ENCODE results near the gene IGLL5. TPM values are rescaled to one million over a fixed set of nuclear protein-coding genes. Genes with fewer than 3 reads are reported as not detected.

The IGLL5 gene
- total and polyA plus RNA-seq, 2 donors (not counting 3 experiments of a cell fraction or from before 2014, with no cell fraction given), result not detected

DNA sequence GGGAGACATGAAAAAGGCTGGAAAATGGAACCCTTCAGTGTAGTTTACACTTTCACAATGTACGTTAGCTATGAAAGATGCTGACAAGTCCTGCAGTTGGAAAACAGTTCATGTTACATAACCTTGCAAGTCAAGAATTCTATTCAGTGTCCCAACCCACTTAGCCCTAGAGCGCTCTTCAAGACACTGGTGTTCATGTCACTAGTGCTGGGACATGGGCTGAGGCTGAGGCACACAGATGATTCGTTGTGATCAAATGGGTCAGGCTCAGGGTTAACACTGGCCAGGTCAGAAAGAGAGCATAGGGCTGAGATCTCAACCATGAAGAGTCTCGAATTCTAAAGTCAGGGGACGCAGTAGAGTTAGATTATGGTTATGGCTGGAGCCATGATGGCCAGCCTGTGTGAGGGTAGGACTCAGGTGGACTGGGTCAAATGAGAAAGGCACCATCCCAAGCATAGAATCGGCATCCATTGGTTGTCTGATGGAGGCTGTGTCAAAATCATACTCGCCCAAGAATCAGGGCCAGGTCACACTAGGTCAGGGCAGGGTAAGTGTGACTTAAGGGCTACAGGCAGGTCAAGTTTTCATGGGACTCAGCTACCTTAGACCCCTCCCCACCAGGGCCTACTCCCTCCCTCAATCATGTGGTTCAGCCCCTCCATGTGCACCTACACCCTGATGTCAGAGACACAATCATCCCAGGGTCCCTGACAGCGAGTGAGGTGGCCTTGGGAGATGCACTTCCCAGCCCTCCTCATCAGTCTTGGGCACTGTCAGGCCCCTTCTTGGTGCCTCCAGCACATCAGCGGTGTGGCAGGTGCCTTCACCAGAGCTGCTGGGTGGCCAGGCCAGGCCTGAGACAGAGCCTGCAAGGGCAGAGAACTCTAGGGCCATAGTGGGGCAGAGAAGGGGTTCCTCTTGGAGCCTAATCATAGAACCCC lies 20.2 kb downstream of the IGLL5 start:
- dilution Hi-C loops (cut with MboI; ENCODE audit: extremely low pct_ligation_motif_present, low sequenced_read_pairs), result no loop called here
- no peak overlapping the region for H3K9ac ChIP-seq (replicated peaks; ENCODE audit: extremely low read depth, insufficient read depth, low read length)
- no peaks in the 10 kb centered on the region for H3K36me3 ChIP-seq (ENCODE audit: control insufficient read depth in 2 of 2, extremely low read depth in 1 of 2, insufficient read depth in 2 of 2, low read length in 2 of 2)
- TF ChIP-seq JUN (IDR thresholded peaks at IDR 0.05; ENCODE audit: borderline replicate concordance, insufficient read depth, insufficient read length, low read depth) (no peak), GATA2 (IDR thresholded peaks at IDR 0.05; ENCODE audit: insufficient read depth, insufficient read length, low read depth, low read length) (no peak), POLR2AphosphoS5 (IDR thresholded peaks at IDR 0.05; ENCODE audit: insufficient read depth, low read depth, low read length) (no peak), POLR2A (IDR thresholded peaks at IDR 0.05; ENCODE audit: low read depth, low read length) (no peak), EZH2 (IDR thresholded peaks at IDR 0.05; ENCODE audit: borderline replicate concordance, low read depth, low read length, severe bottlenecking) (no peak)
- TF ChIP-seq, protein P1, sequence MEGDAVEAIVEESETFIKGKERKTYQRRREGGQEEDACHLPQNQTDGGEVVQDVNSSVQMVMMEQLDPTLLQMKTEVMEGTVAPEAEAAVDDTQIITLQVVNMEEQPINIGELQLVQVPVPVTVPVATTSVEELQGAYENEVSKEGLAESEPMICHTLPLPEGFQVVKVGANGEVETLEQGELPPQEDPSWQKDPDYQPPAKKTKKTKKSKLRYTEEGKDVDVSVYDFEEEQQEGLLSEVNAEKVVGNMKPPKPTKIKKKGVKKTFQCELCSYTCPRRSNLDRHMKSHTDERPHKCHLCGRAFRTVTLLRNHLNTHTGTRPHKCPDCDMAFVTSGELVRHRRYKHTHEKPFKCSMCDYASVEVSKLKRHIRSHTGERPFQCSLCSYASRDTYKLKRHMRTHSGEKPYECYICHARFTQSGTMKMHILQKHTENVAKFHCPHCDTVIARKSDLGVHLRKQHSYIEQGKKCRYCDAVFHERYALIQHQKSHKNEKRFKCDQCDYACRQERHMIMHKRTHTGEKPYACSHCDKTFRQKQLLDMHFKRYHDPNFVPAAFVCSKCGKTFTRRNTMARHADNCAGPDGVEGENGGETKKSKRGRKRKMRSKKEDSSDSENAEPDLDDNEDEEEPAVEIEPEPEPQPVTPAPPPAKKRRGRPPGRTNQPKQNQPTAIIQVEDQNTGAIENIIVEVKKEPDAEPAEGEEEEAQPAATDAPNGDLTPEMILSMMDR (IDR thresholded peaks at IDR 0.05; ENCODE audit: extremely low read depth in 1 of 2, insufficient read depth in 1 of 2, low read depth in 1 of 2, low read length in 2 of 2), result no peak
- TF ChIP-seq, protein P2, sequence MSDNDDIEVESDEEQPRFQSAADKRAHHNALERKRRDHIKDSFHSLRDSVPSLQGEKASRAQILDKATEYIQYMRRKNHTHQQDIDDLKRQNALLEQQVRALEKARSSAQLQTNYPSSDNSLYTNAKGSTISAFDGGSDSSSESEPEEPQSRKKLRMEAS (IDR thresholded peaks at IDR 0.05; ENCODE audit: insufficient read depth, insufficient read length), result no peak
- intact Hi-C loops (cut with micrococcal nuclease), result no loop called here
- no peaks in the 10 kb centered on the region for H3K4me1 ChIP-seq (ENCODE audit: control insufficient read depth, extremely low read depth, insufficient read depth, low read length)
- no peaks in the 10 kb centered on the region for H3K9me3 ChIP-seq (replicated peaks; ENCODE audit: control insufficient read depth, insufficient read depth, low read length)
- no TSS peak for BruUV-seq (replicated peaks)
- H2AFZ ChIP-seq (ENCODE audit: low read depth, low read length), result no peak overlapping the region
- H3K4me2 ChIP-seq (ENCODE audit: insufficient read depth, low read length), result no peak overlapping the region
- H3K27me3 ChIP-seq (ENCODE audit: control insufficient read depth in 2 of 2, insufficient read depth in 2 of 2, low read length in 2 of 2), result peaks cover 0 to 2% of the 10 kb centered on the region in 2 experiments
- no peak overlapping the region for H3K27ac ChIP-seq (ENCODE audit: insufficient read depth, low read depth, low read length)
- POLR2A ChIA-PET, result no interaction called here
- no peaks in the 10 kb centered on the region for H4K20me1 ChIP-seq (replicated peaks; ENCODE audit: control insufficient read depth, extremely low read depth, insufficient read depth, low read length)
- CTCF ChIA-PET, result no interaction called here
- H3K4me3 ChIP-seq (replicated peaks in 1 of 3; ENCODE audit: insufficient read depth in 1 of 3, low read depth in 1 of 3, low read length in 3 of 3), result no peak overlapping the region
- no peaks in the 10 kb centered on the region for H3K9me1 ChIP-seq (replicated peaks; ENCODE audit: control insufficient read depth, extremely low read depth, insufficient read depth, low read length)
- no peaks in the 10 kb centered on the region for H3K79me2 ChIP-seq (ENCODE audit: control insufficient read depth, insufficient read depth, low read length)
- DNase-seq (ENCODE audit: low read depth, low spot score), result no peak
- no peak for FAIRE-seq

Measured in endothelial cell of umbilical vein (primary cell).